ENCODE data around the gene DPP6.

DPP6 gene

GRCh38 chr7:154598396-154598795 is 546.2 kb downstream of the DPP6 start:
- no peak for DNase-seq (ENCODE audit: low read depth)

GRCh38 chr7:154598864-154599263 is 546.7 kb downstream of the DPP6 start:
- no peak for DNase-seq (ENCODE audit: low read depth)

- DNase-seq (ENCODE audit: low read depth): no peak
These were observed 558.7 kb downstream of the DPP6 start for GRCh38 chr7:154610903-154611302.

GRCh38 chr7:154613811-154614210 is 561.6 kb downstream of the DPP6 start:
- DNase-seq (ENCODE audit: low read depth): no peak

GRCh38 chr7:154620141-154620755 is 568.0 kb downstream of the DPP6 start:
- DNase-seq (ENCODE audit: low read depth): no peak

- no peak for DNase-seq (ENCODE audit: low read depth)
These were observed 571.2 kb downstream of the DPP6 start for GRCh38 chr7:154623399-154623798.

- no peak for DNase-seq (ENCODE audit: low read depth)
These were observed 575.6 kb downstream of the DPP6 start for GRCh38 chr7:154627646-154628290.

GRCh38 chr7:154628556-154628955 is 576.4 kb downstream of the DPP6 start:
- no peak for DNase-seq (ENCODE audit: low read depth)

- DNase-seq (ENCODE audit: low read depth): no peak
These were observed 579.0 kb downstream of the DPP6 start for GRCh38 chr7:154631162-154631561.

GRCh38 chr7:154633641-154634040 is 581.4 kb downstream of the DPP6 start:
- no peak for DNase-seq (ENCODE audit: low read depth)

GRCh38 chr7:154638286-154638685 is 586.1 kb downstream of the DPP6 start:
- DNase-seq (ENCODE audit: low read depth): no peak

GRCh38 chr7:154640266-154640865 is 588.2 kb downstream of the DPP6 start:
- no peak for DNase-seq (ENCODE audit: low read depth)

GRCh38 chr7:154640917-154641316 is 588.7 kb downstream of the DPP6 start:
- DNase-seq (ENCODE audit: low read depth): no peak

GRCh38 chr7:154644366-154644765 is 592.2 kb downstream of the DPP6 start:
- no peak for DNase-seq (ENCODE audit: low read depth)

- DNase-seq (ENCODE audit: low read depth): no peak
These were observed 594.2 kb downstream of the DPP6 start for GRCh38 chr7:154646126-154647013.

GRCh38 chr7:154647625-154648024 is 595.4 kb downstream of the DPP6 start:
- no peak for DNase-seq (ENCODE audit: low read depth)

- DNase-seq (ENCODE audit: low read depth): no peak
These were observed 596.8 kb downstream of the DPP6 start for GRCh38 chr7:154649015-154649414.

- DNase-seq (ENCODE audit: low read depth): no peak
These were observed 597.2 kb downstream of the DPP6 start for GRCh38 chr7:154649434-154649833.

- DNase-seq (ENCODE audit: low read depth): no peak
These were observed 598.1 kb downstream of the DPP6 start for GRCh38 chr7:154650275-154650674.

GRCh38 chr7:154651501-154651900 is 599.3 kb downstream of the DPP6 start:
- no peak for DNase-seq (ENCODE audit: low read depth)

GRCh38 chr7:154652564-154652963 is 600.4 kb downstream of the DPP6 start:
- no peak for DNase-seq (ENCODE audit: low read depth)

GRCh38 chr7:154653281-154653680 is 601.1 kb downstream of the DPP6 start:
- no peak for DNase-seq (ENCODE audit: low read depth)

- DNase-seq (ENCODE audit: low read depth): no peak
These were observed 604.4 kb downstream of the DPP6 start for GRCh38 chr7:154656618-154657017.

Data from activated T-cell treated with anti-CD3 and anti-CD28 coated beads for 24 hours (primary cell).